Heart left ventricle (tissue), 16 donors: ENCODE results near the gene INKA1. TPM values are rescaled to one million over a fixed set of nuclear protein-coding genes. Genes with fewer than 3 reads are reported as not detected.
"Not testable (repeated sequence)": the region's sequence is repeated elsewhere in the genome, so short reads cannot be mapped to it uniquely, and the experiment has no call there.

Source experiments
- ATAC-seq, 4 donors: fragments of 200-7000 bp; cut with Tn5 transposase; one replicate each; pipeline ENCODE4 v1.9.1; 2020 to 2022; ENCODE audit warnings: moderate library complexity in 4 of 4, mild to moderate bottlenecking in 3 of 4, moderate number of reproducible peaks in 1 of 4
- DNase-seq, 5 donors: peaks; one replicate each; pipeline ENCODE4 v3.0.0-alpha.2; 2020
- H3K27ac ChIP-seq, 12 donors: fragments of 200-600 bp; sonication (generic) in 4 of 12; one replicate each; pipeline versions ENCODE4 v1.5.0 to v1.8.0; 2016 to 2022; ENCODE audit warnings: mild to moderate bottlenecking in 2 of 12
- H3K27me3 ChIP-seq, 9 donors: fragments of 200-600 bp; sonication (generic) in 2 of 9; one replicate each; pipeline versions ENCODE4 v1.5.1 to v1.8.0; 2016 to 2022; ENCODE audit warnings: mild to moderate bottlenecking in 3 of 9
- H3K36me3 ChIP-seq, 9 donors: fragments of 200-600 bp; sonication (generic) in 2 of 9; one replicate each; pipeline versions ENCODE4 v1.5.0 to v1.8.0; 2018 to 2022; ENCODE audit warnings: mild to moderate bottlenecking in 2 of 9
- H3K4me1 ChIP-seq, 12 donors: fragments of 200-600 bp; sonication (generic) in 4 of 12; one replicate each; pipeline versions ENCODE4 v1.5.0 to v1.8.0; 2016 to 2022; ENCODE audit warnings: mild to moderate bottlenecking in 3 of 12
- H3K4me3 ChIP-seq, 12 donors: fragments of 200-600 bp; sonication (generic) in 4 of 12; one replicate each; pipeline versions ENCODE4 v1.5.0 to v1.8.0; 2017 to 2022; ENCODE audit warnings: mild to moderate bottlenecking in 9 of 12, moderate library complexity in 4 of 12
- H3K9me3 ChIP-seq, 12 donors: fragments of 200-600 bp; sonication (generic) in 4 of 12; one replicate each; pipeline versions ENCODE4 v1.5.0 to v1.8.0; 2016 to 2022; ENCODE audit warnings: mild to moderate bottlenecking in 1 of 12
- POLR2A ChIP-seq, 2 donors: fragments of 450-650 bp; IDR thresholded peaks; one replicate each; pipeline ENCODE4 v1.6.1; 2017; ENCODE audit warnings: antibody characterized with exemption in 2 of 2, mild to moderate bottlenecking in 2 of 2, moderate library complexity in 2 of 2
- WGBS, 4 donors: extraction: QIAGEN DNeasy Blood & Tissue Kit in 2 of 4; methylation state at CpG; one replicate each; pipeline versions ENCODE4 v1.1.5 to v1.1.7; 2013 to 2018; 5-methylcytosine and 5-hydroxymethylcytosine counted together
- intact Hi-C, 10 donors: fragments of 100-400 bp; cut with DNase I; formaldehyde crosslinking; loops; one replicate each; pipeline versions ENCODE4 v1.11.1 to v1.14.2; 2022
- polyA plus RNA-seq, 2 donors: library from polyadenylated mRNA; stranded (reverse); fragments of 200-250 nt; gene quantifications; one replicate each; pipeline ENCODE4 v1.2.3, GENCODE V29; 2013
- total RNA-seq, 9 donors: library from RNA; depleted of rRNA in 2 of 9; stranded (reverse); fragments of >200 nt in 2 of 9; fragmentation: NEBNext Ultra II Directional in 3 of 9; extraction: Animal tissue kit (Norgen Biotek cat#: 25700) in 3 of 9; gene quantifications; one replicate each; pipeline versions ENCODE4 v1.1.0 to v1.2.4, GENCODE V29; 2016 to 2023
- TF ChIP-seq, protein P1 (sequence below), 12 donors: fragments of 200-600 bp; sonication (generic) in 4 of 12; IDR thresholded peaks; one replicate each; pipeline versions ENCODE4 v1.5.0 to v1.8.0; 2018 to 2022; ENCODE audit warnings: antibody characterized with exemption in 12 of 12, mild to moderate bottlenecking in 5 of 12
- donor health status: ischemic (EF 13 %, LVEDD 7.1; RV severe dilation, severe dysfunction).
- donor health status: healthy with polysubstance abuse.
- donor health status: DM: no; HTN: yes; CAD: no.
- donor health status: DM: no; HTN: no; CAD: no.
- donor health status: ischemic (EF 25% LVEDD 6.9; RV normal size, moderate dysfunction).
- donor health status: ischemic (EF 25% LVEDD 5.7; RV mildly dilated, moderate dysfunction).
- donor health status: healthy.
- donor health status: DM: yes; HTN: yes; CAD: no.
- donor health status: ischemic (EF 35%, LVEDD 5.7; RV mildly dilated, moderate dysfunction).
- donor health status: nonischemic (EF 11% LVEDD 7.7; RV severe dilation, severe dysfunction).
- donor health status: DM: yes; HTN: yes; CAD: no.
- donor health status: PGD.
- donor health status: ischemic (EF 29% LVEDD 5.4; RV normal size, mild dysfunction).
- donor health status: nonischemic (EF 23%, LVEDD 6.1; RV moderate dilation, normal function).

The INKA1 gene
- total and polyA plus RNA-seq, 11 donors = 1.1 to 5.0 (median 3.3) TPM

DNA sequence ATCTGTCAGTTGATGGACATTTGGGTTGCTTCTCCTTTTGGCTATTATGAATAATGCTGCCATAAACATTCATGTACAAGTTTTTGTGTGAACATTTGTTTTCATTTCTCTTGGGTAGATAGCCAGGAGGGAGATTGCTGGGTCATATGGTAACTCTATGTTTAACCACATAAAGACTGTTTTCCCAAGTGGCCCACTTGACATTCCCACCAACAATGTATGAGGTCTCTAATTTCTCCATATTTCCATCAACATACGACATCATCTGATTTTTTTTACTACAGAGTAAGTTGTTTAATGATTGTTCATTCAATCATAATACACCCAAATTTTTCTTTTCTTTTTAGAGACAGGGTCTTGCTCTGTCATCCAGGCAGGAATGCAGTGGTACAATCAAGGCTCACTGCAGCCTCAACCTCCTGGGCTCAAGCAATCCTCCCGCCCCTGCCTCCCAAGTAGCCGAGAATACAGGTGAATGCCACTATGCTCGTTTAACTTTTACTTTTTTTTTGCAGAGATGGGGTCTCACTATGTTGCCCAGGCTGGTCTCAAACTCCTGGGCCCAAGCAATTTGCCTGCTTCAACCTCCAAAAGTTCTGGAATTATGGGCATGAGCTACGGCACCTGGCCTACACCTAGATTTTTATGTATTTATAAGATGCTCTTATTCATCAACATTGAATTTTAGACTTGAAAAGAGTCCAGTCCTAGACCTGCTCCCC lies 23.5 kb upstream of the INKA1 start:
- WGBS, 4 donors = 83 to 95% (median 93%) methylated on average over 5 of the region's 5 CpGs

DNA sequence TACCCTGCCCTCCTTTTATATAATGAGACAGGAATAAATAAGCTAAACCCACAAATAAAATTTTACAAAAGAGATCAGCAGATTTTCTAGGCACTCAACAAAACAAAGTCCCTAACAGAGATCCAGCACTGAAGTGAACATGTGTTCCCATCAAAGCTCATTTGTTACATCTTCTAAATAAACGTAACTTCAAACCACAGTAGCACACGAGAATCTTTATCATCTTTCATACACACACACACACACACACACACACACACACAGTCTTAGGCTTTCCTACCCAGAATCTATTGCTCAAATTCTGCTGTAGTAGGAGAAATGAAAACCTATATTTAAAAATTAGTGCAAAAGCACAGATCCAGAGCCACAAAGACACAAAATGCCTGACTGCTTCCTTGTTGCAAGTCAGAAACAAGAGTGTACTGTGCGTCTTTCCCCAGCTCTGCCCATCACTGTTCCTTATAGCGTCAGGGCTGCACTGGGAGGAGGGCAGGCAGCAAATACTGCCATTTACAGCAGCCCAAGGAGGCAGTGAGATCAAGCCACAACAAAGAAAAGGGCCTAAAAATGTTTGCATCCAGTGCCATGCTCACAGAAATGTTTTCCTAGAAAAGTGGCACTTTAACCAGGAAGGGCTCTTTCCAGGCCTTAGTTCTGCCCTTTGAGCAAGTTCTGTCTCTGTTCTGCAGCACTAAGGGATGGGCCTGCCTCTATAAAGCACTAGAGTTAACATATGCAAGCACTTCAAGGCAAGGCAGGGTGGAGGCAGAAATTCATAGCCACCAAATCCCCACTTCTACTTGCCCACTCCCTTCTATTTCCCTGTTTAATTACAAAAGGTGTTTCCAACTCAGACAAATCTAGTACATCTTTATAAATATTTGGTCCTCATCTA lies 22.7 kb upstream of the INKA1 start:
- Histone ChIP-seq H3K4me1 (peaks cover 0 to 41% (median 21%) of the 10 kb centered on the region in 12 donors), H3K27ac (no peak overlapping the region), H3K9me3 (no peaks in the 10 kb centered on the region), H3K36me3 (peaks cover 0 to 63% (median 40%) of the 10 kb centered on the region in 9 donors), H3K27me3 (no peaks in the 10 kb centered on the region), H3K4me3 (no peak overlapping the region)
- intact Hi-C loops = no loop called here
- no peak for DNase-seq
- 62 to 66% (median 65%) methylated on average over 4 of the region's 4 CpGs for WGBS, 4 donors
- TF ChIP-seq, protein P1, sequence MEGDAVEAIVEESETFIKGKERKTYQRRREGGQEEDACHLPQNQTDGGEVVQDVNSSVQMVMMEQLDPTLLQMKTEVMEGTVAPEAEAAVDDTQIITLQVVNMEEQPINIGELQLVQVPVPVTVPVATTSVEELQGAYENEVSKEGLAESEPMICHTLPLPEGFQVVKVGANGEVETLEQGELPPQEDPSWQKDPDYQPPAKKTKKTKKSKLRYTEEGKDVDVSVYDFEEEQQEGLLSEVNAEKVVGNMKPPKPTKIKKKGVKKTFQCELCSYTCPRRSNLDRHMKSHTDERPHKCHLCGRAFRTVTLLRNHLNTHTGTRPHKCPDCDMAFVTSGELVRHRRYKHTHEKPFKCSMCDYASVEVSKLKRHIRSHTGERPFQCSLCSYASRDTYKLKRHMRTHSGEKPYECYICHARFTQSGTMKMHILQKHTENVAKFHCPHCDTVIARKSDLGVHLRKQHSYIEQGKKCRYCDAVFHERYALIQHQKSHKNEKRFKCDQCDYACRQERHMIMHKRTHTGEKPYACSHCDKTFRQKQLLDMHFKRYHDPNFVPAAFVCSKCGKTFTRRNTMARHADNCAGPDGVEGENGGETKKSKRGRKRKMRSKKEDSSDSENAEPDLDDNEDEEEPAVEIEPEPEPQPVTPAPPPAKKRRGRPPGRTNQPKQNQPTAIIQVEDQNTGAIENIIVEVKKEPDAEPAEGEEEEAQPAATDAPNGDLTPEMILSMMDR (IDR thresholded peaks at IDR 0.05) = no peak
- TF ChIP-seq POLR2A (IDR thresholded peaks at IDR 0.05) = no peak
- ATAC-seq = no peak

More for the DNA sequence above, 23.5 kb upstream of the INKA1 start:
- intact Hi-C loops = no loop called here
- peaks cover 0 to 61% (median 39%) of the 10 kb centered on the region in 9 donors for H3K36me3 ChIP-seq
- no peak overlapping the region for H3K4me3 ChIP-seq
- ATAC-seq (no peak), DNase-seq (no peak)
- H3K27ac ChIP-seq = no peak overlapping the region
- no peaks in the 10 kb centered on the region for H3K27me3 ChIP-seq
- TF ChIP-seq, protein P1 (IDR thresholded peaks at IDR 0.05) = no peak
- TF ChIP-seq POLR2A (IDR thresholded peaks at IDR 0.05) = no peak
- H3K4me1 ChIP-seq = peaks cover 0 to 35% (median 15%) of the 10 kb centered on the region in 12 donors
- no peaks in the 10 kb centered on the region for H3K9me3 ChIP-seq

DNA sequence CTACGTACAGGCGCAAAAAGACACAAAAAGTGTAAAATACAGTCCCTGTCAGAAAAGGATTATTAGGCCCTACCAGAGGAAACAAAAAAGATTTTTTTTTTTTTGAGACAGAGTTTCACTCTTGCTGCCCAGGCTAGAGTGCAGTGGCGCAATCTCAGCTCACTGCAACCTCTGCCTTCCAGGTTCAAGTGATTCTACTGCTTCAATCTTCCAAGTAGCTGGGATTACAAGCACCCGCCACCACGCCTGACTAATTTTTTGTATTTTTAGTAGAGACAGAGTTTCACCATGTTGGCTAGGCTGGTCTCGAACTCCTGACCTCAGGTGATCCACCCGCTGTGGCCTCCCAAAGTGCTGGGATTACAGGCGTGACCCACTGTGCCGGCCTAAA lies 22.1 kb upstream of the INKA1 start:
- intact Hi-C loops, H3K27me3 ChIP-seq, DNase-seq, H3K9me3 ChIP-seq, H3K27ac ChIP-seq, ATAC-seq, H3K4me3 ChIP-seq: not testable (repeated sequence)
- Histone ChIP-seq H3K36me3 (peaks cover 0 to 59% (median 34%) of the 10 kb centered on the region in 9 donors), H3K4me1 (peaks cover 0 to 43% (median 24%) of the 10 kb centered on the region in 12 donors)
- 87 to 94% (median 91%) methylated on average over 9 of the region's 9 CpGs for WGBS, 4 donors

DNA sequence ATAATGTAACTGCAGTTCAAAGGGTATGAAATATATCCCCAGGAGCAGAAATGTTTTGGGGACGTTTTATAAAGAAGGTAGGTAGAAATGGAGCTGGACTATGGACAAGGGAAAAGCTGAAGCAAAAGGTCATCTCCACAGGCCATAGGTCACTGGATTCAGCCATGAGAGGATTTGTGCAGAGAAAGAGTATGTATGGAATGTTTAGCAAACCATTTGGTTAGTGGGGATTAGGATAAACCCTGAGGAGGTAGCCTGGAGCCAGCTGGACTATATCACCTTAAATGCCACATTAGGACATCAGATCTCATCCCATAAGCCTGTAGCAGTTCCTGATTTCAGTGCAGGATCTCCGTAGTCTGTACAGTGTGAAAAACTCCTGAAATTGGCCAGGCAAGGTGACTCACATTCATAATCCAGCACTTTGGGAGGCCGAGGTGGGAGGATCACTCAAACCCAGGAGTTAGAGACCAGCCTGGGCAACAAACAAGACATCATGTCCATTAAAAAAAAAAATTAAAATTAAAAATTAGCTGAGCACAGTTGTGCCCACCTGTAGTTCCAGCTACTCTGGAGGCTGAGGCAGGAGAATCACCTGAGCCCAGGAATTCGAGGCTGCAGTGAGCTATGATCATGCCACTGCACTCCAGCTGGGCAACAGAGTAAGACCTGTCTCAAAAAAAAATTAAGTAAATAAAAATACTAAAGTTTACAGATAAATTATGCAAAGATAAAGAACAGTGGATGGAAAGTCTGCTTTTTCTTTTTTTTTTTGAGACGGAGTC lies 21.5 kb upstream of the INKA1 start:
- DNase-seq = no peak
- no peak for ATAC-seq
- WGBS, 4 donors = 79 to 89% (median 84%) methylated on average over 5 of the region's 5 CpGs
- no peak for TF ChIP-seq POLR2A (IDR thresholded peaks at IDR 0.05)
- TF ChIP-seq, protein P1 (IDR thresholded peaks at IDR 0.05) = no peak
- intact Hi-C loops = no loop called here
- Histone ChIP-seq H3K27me3 (no peaks in the 10 kb centered on the region), H3K27ac (no peak overlapping the region), H3K9me3 (no peaks in the 10 kb centered on the region), H3K4me3 (no peak overlapping the region), H3K4me1 (peaks cover 0 to 43% (median 24%) of the 10 kb centered on the region in 12 donors), H3K36me3 (peaks cover 0 to 55% (median 30%) of the 10 kb centered on the region in 9 donors)

DNA sequence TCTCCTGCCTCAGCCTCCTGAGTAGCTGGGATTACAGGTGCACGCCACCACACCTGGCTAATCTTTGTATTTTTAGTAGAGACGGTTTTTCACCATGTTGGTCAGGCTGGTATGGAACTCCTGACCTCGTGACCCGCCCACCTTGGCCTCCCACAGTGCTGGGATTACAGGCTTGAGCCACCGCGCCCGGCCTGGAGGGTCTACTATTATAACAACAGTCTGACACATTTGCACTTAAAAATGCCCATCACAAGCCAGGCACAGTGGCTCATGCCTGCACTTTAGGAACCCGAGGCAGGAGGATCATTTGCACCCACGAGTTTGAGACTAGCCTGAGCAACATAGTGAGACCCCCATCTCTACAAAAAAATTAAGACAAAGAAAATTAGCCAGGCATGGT lies 20.8 kb upstream of the INKA1 start:
- DNase-seq, intact Hi-C loops, H3K27ac ChIP-seq, H3K27me3 ChIP-seq, H3K4me3 ChIP-seq, H3K9me3 ChIP-seq, ATAC-seq: not testable (repeated sequence)
- WGBS, 4 donors = 94 to 96% (median 95%) methylated on average over 9 of the region's 9 CpGs
- Histone ChIP-seq H3K36me3 (peaks cover 0 to 49% (median 23%) of the 10 kb centered on the region in 9 donors), H3K4me1 (peaks cover 0 to 49% (median 30%) of the 10 kb centered on the region in 12 donors)
